GM12892 (cell line): ENCODE results near the gene FMN2.

ENCODE experiments used
- POLR2A ChIP-seq: IDR thresholded peaks from 2 replicates; pipeline ENCODE4 v1.6.1; 2011; ENCODE audit warnings: low read depth, low read length, control low read depth
- POLR2AphosphoS5 ChIP-seq: IDR thresholded peaks from 2 replicates; pipeline ENCODE4 v1.6.1; 2011; ENCODE audit warnings: low read depth, low read length, control low read depth

DNA sequence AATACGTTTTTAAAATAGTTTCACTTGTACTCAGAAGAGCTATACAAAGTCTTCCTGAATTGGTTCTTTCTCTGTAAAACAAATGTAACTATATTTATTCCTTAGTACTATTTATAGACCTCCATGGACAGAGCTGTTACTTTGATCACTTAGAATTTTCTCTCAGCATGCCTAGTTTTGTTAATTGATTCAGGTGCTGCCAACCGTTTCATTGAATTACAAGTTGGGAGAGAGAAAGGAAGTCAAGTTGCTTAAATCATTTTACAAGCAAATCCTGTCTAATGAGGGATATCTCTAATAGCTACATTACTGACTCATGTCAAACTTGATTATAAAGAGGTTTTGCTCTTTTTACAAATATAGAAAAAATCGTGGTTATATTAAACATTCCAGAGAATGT is 241.0 kb downstream of the FMN2 start:
- TF ChIP-seq POLR2AphosphoS5: no peak
- TF ChIP-seq POLR2A: no peak
